ENCODE measurements around the gene NUP88.

DNA sequence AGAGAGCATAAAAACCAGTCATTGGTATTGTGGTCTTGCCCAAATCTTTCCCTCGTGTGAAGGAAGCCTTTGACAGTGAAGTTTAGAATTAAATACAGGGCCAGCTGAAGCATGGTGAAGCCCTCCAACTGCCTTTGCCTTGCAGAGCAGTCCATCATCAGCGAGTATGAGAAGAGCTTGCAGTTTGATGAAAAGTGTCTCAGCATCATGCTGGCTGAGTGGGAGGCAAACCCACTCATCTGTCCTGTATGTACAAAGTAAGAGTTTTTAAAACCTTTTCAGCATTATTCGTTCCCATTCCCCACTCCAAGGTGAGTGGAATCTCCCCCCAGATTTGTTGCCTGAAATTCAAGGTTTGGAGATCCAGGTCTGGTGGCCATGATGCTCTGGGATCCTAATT, 6.4 kb upstream of the NUP88 start:
- no peak for TF ChIP-seq POLR2AphosphoS5 (IDR thresholded peaks at IDR 0.05)
- no peak for TF ChIP-seq POLR2A (IDR thresholded peaks at IDR 0.05)
- TF ChIP-seq, protein P1, sequence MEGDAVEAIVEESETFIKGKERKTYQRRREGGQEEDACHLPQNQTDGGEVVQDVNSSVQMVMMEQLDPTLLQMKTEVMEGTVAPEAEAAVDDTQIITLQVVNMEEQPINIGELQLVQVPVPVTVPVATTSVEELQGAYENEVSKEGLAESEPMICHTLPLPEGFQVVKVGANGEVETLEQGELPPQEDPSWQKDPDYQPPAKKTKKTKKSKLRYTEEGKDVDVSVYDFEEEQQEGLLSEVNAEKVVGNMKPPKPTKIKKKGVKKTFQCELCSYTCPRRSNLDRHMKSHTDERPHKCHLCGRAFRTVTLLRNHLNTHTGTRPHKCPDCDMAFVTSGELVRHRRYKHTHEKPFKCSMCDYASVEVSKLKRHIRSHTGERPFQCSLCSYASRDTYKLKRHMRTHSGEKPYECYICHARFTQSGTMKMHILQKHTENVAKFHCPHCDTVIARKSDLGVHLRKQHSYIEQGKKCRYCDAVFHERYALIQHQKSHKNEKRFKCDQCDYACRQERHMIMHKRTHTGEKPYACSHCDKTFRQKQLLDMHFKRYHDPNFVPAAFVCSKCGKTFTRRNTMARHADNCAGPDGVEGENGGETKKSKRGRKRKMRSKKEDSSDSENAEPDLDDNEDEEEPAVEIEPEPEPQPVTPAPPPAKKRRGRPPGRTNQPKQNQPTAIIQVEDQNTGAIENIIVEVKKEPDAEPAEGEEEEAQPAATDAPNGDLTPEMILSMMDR (IDR thresholded peaks at IDR 0.05): no peak
- no peak for TF ChIP-seq EP300 (IDR thresholded peaks at IDR 0.05)
